Measurements from ENCODE around the gene HIVEP2.

GRCh38 chr6:142773324-142773723 lies 171.7 kb downstream of the HIVEP2 start:
- TF ChIP-seq POLR2A (IDR thresholded peaks at IDR 0.05) (no peak), CTCF (IDR thresholded peaks at IDR 0.05) (no peak)

Measured in esophagus squamous epithelium (tissue), 4 donors.